ENCODE results near the gene SEMA3A.

Gene SEMA3A

DNA sequence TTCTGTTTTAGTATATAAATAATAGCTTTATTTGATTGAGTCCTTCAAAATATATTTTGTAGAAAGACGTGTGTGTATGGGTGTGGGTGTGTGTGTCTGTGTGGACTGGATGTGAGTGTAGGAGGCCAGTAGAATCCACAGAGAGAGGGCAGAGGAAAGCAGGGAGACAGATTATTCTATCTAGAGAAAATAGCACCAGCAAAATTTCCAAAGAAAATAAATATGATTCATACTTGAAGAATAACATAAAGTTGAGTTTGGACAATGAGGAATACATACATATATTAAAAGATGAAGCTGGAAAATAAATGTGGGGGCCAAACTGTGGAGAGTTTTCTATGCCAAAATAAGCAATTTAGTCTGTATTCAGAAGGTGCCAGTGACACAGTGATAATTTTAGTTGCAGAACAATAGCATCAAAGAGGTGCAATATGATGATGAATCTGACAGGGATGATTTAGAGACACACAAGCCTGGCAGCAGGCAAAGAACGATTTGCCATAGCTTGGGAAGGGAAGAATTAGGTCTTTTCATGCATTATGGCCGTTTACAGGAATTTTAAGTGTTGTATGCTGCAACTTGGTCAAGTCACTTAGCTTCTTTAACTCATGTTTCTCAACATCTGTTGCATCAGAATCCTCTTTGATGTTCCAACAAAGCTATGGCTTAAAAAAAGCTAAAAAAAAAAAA lies 121.3 kb downstream of the SEMA3A start:
- Histone ChIP-seq H3K27ac (replicated peaks) (no peak overlapping the region), H3K4me3 (replicated peaks; ENCODE audit: insufficient read depth, low read length) (no peak overlapping the region), H3K27me3 (ENCODE audit: insufficient read depth, poor library complexity, severe bottlenecking) (no peaks in the 10 kb centered on the region)
- peak in 1 of 2 experiments; percentile 8 for DNase-seq (ENCODE audit: low read depth in 1 of 2, low spot score in 1 of 2)
- TF ChIP-seq, protein P1, sequence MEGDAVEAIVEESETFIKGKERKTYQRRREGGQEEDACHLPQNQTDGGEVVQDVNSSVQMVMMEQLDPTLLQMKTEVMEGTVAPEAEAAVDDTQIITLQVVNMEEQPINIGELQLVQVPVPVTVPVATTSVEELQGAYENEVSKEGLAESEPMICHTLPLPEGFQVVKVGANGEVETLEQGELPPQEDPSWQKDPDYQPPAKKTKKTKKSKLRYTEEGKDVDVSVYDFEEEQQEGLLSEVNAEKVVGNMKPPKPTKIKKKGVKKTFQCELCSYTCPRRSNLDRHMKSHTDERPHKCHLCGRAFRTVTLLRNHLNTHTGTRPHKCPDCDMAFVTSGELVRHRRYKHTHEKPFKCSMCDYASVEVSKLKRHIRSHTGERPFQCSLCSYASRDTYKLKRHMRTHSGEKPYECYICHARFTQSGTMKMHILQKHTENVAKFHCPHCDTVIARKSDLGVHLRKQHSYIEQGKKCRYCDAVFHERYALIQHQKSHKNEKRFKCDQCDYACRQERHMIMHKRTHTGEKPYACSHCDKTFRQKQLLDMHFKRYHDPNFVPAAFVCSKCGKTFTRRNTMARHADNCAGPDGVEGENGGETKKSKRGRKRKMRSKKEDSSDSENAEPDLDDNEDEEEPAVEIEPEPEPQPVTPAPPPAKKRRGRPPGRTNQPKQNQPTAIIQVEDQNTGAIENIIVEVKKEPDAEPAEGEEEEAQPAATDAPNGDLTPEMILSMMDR (IDR thresholded peaks at IDR 0.05; ENCODE audit: insufficient read depth, low read length): no peak
- no peak for TF ChIP-seq GABPA (IDR thresholded peaks at IDR 0.05; ENCODE audit: low read depth)
- TF ChIP-seq SPI1 (IDR thresholded peaks at IDR 0.05; ENCODE audit: borderline replicate concordance, low read depth): no peak
- TF ChIP-seq POLR2AphosphoS5 (IDR thresholded peaks at IDR 0.05; ENCODE audit: low read depth): no peak
- TF ChIP-seq REST (IDR thresholded peaks at IDR 0.05; ENCODE audit: insufficient replicate concordance, low read depth): no peak

GRCh38 chr7:84070770-84071169 lies 123.8 kb downstream of the SEMA3A start:
- H3K27ac ChIP-seq (replicated peaks): no peak overlapping the region
- no peaks in the 10 kb centered on the region for H3K27me3 ChIP-seq (ENCODE audit: insufficient read depth, poor library complexity, severe bottlenecking)
- no peak overlapping the region for H3K4me3 ChIP-seq (replicated peaks; ENCODE audit: insufficient read depth, low read length)
- no peak for DNase-seq (ENCODE audit: low read depth in 1 of 2, low spot score in 1 of 2)
- TF ChIP-seq, protein P1 (IDR thresholded peaks at IDR 0.05; ENCODE audit: insufficient read depth, low read length): no peak
- TF ChIP-seq GABPA (IDR thresholded peaks at IDR 0.05; ENCODE audit: low read depth) (no peak), POLR2AphosphoS5 (IDR thresholded peaks at IDR 0.05; ENCODE audit: low read depth) (no peak)

GRCh38 chr7:84069999-84070500 lies 124.5 kb downstream of the SEMA3A start:
- DNase-seq (ENCODE audit: low read depth in 1 of 2, low spot score in 1 of 2): no peak
- H3K27ac ChIP-seq (replicated peaks): no peak overlapping the region
- TF ChIP-seq GABPA (IDR thresholded peaks at IDR 0.05; ENCODE audit: low read depth): no peak
- no peak for TF ChIP-seq SPI1 (IDR thresholded peaks at IDR 0.05; ENCODE audit: borderline replicate concordance, low read depth)
- TF ChIP-seq, protein P1 (IDR thresholded peaks at IDR 0.05; ENCODE audit: insufficient read depth, low read length): no peak
- TF ChIP-seq POLR2AphosphoS5 (IDR thresholded peaks at IDR 0.05; ENCODE audit: low read depth): no peak
- TF ChIP-seq REST (IDR thresholded peaks at IDR 0.05; ENCODE audit: insufficient replicate concordance, low read depth): no peak
- H3K4me3 ChIP-seq (replicated peaks; ENCODE audit: insufficient read depth, low read length): no peak overlapping the region
- H3K27me3 ChIP-seq (ENCODE audit: insufficient read depth, poor library complexity, severe bottlenecking): no peaks in the 10 kb centered on the region
